ENCODE measurements around the gene NCMAP. TPM values are rescaled to one million over a fixed set of nuclear protein-coding genes. Genes with fewer than 3 reads are reported as not detected.

NCMAP gene
- total and polyA plus RNA-seq, 4 donors, result 1.5 to 20.2 (median 5.9) TPM

- DNase-seq (no peak), ATAC-seq (ENCODE audit: insufficient read depth, low FRiP score) (no peak)
- peaks cover 0 to 3% (median 3%) of the 10 kb centered on the region in 5 donors for H3K4me1 ChIP-seq (ENCODE audit: control insufficient read depth in 5 of 5, insufficient read depth in 5 of 5, low read length in 5 of 5)
- H3K36me3 ChIP-seq (ENCODE audit: control insufficient read depth in 4 of 4, insufficient read depth in 4 of 4, low read length in 4 of 4), result no peaks in the 10 kb centered on the region
- no peak overlapping the region for H3K9ac ChIP-seq (ENCODE audit: insufficient read depth in 1 of 2, low read length in 2 of 2)
- H3K27me3 ChIP-seq (ENCODE audit: control insufficient read depth in 3 of 3, insufficient read depth in 3 of 3, low read length in 2 of 3), result peaks cover 0 to 2% (median 0%) of the 10 kb centered on the region in 3 donors
- H3K4me3 ChIP-seq, result no peak overlapping the region
- 59 to 60% methylated on average over 3 of the region's 3 CpGs for WGBS, 2 donors
- H3K27ac ChIP-seq (ENCODE audit: low read depth in 1 of 2, low read length in 1 of 2), result no peak overlapping the region
- TF ChIP-seq, protein P1, sequence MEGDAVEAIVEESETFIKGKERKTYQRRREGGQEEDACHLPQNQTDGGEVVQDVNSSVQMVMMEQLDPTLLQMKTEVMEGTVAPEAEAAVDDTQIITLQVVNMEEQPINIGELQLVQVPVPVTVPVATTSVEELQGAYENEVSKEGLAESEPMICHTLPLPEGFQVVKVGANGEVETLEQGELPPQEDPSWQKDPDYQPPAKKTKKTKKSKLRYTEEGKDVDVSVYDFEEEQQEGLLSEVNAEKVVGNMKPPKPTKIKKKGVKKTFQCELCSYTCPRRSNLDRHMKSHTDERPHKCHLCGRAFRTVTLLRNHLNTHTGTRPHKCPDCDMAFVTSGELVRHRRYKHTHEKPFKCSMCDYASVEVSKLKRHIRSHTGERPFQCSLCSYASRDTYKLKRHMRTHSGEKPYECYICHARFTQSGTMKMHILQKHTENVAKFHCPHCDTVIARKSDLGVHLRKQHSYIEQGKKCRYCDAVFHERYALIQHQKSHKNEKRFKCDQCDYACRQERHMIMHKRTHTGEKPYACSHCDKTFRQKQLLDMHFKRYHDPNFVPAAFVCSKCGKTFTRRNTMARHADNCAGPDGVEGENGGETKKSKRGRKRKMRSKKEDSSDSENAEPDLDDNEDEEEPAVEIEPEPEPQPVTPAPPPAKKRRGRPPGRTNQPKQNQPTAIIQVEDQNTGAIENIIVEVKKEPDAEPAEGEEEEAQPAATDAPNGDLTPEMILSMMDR (IDR thresholded peaks at IDR 0.05; ENCODE audit: control extremely low read depth, extremely low read depth), result no peak
- no peaks in the 10 kb centered on the region for H3K9me3 ChIP-seq (ENCODE audit: control insufficient read depth in 4 of 4, insufficient read depth in 3 of 4, low read length in 3 of 4)
Measured at GRCh38 chr1:24636661-24637357, 80.9 kb downstream of the NCMAP start.

- ATAC-seq (ENCODE audit: insufficient read depth, low FRiP score), result no peak
- Histone ChIP-seq H3K27me3 (ENCODE audit: control insufficient read depth in 3 of 3, insufficient read depth in 3 of 3, low read length in 2 of 3) (peaks cover 0 to 2% (median 0%) of the 10 kb centered on the region in 3 donors), H3K36me3 (ENCODE audit: control insufficient read depth in 4 of 4, insufficient read depth in 4 of 4, low read length in 4 of 4) (peaks cover 0 to 6% (median 0%) of the 10 kb centered on the region in 4 donors), H3K27ac (ENCODE audit: low read depth in 1 of 2, low read length in 1 of 2) (no peak overlapping the region), H3K9me3 (ENCODE audit: control insufficient read depth in 4 of 4, insufficient read depth in 3 of 4, low read length in 3 of 4) (no peaks in the 10 kb centered on the region), H3K9ac (ENCODE audit: insufficient read depth in 1 of 2, low read length in 2 of 2) (no peak overlapping the region), H3K4me1 (ENCODE audit: control insufficient read depth in 5 of 5, insufficient read depth in 5 of 5, low read length in 5 of 5) (peaks cover 0 to 7% (median 3%) of the 10 kb centered on the region in 5 donors), H3K4me3 (no peak overlapping the region)
- 93 to 94% methylated on average over 2 of the region's 2 CpGs for WGBS, 2 donors
- TF ChIP-seq, protein P1 (IDR thresholded peaks at IDR 0.05; ENCODE audit: control extremely low read depth, extremely low read depth), result no peak
- no peak for DNase-seq
Measured at GRCh38 chr1:24639094-24639493, 83.2 kb downstream of the NCMAP start.

DNA sequence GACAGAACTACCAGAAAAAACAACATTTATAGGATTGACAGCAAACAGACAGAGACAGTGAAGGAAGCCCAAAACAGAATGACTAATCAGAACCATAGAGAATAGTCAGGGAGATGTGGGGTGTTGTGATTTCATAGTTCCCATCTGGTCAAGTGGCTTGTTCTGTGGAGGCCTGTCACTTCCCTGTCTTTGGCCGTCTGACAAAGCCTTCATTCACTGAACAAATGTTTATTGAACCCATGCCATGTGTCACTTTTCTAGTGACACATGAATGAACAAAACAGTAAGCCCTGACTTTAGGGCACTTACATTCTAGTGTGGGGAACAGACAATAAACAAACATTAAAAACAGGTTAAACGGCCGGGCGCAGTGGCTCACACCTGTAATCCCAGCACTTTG lies 84.0 kb downstream of the NCMAP start:
- Histone ChIP-seq H3K4me1 (ENCODE audit: control insufficient read depth in 5 of 5, insufficient read depth in 5 of 5, low read length in 5 of 5) (peaks cover 2 to 15% (median 8%) of the 10 kb centered on the region in 5 donors), H3K9me3 (ENCODE audit: control insufficient read depth in 4 of 4, insufficient read depth in 3 of 4, low read length in 3 of 4) (no peaks in the 10 kb centered on the region), H3K27ac (ENCODE audit: low read depth in 1 of 2, low read length in 1 of 2) (no peak overlapping the region), H3K4me3 (no peak overlapping the region), H3K9ac (ENCODE audit: insufficient read depth in 1 of 2, low read length in 2 of 2) (no peak overlapping the region), H3K36me3 (ENCODE audit: control insufficient read depth in 4 of 4, insufficient read depth in 4 of 4, low read length in 4 of 4) (peaks cover 0 to 6% (median 0%) of the 10 kb centered on the region in 4 donors), H3K27me3 (ENCODE audit: control insufficient read depth in 3 of 3, insufficient read depth in 3 of 3, low read length in 2 of 3) (peaks cover 0 to 2% (median 0%) of the 10 kb centered on the region in 3 donors)
- 56 to 64% methylated on average over 4 of the region's 4 CpGs for WGBS, 2 donors
- ATAC-seq (ENCODE audit: insufficient read depth, low FRiP score) (no peak), DNase-seq (peak in 1 of 3 donors; percentile 17)
- TF ChIP-seq, protein P1 (IDR thresholded peaks at IDR 0.05; ENCODE audit: control extremely low read depth, extremely low read depth), result no peak

All from lung (tissue), 12 donors.